Stimulated activated CD4-positive, alpha-beta T cell treated with anti-CD3 and anti-CD28 coated beads, TNF-alpha, amount 100 ng/mL, for 1 hour (primary cell): ENCODE results near the gene DEAF1.
A peak's percentile ranks its signal among the peaks of the same experiment; 100 is the strongest.
"Not testable (repeated sequence)": the region's sequence is repeated elsewhere in the genome, so short reads cannot be mapped to it uniquely, and the experiment has no call there.

Source experiments
- DNase-seq, 3 donors: peaks; one replicate each; pipeline ENCODE4 v3.0.0-alpha.2; 2020; ENCODE audit warnings: low read depth in 3 of 3, low spot score in 1 of 3

DEAF1 gene

DNA sequence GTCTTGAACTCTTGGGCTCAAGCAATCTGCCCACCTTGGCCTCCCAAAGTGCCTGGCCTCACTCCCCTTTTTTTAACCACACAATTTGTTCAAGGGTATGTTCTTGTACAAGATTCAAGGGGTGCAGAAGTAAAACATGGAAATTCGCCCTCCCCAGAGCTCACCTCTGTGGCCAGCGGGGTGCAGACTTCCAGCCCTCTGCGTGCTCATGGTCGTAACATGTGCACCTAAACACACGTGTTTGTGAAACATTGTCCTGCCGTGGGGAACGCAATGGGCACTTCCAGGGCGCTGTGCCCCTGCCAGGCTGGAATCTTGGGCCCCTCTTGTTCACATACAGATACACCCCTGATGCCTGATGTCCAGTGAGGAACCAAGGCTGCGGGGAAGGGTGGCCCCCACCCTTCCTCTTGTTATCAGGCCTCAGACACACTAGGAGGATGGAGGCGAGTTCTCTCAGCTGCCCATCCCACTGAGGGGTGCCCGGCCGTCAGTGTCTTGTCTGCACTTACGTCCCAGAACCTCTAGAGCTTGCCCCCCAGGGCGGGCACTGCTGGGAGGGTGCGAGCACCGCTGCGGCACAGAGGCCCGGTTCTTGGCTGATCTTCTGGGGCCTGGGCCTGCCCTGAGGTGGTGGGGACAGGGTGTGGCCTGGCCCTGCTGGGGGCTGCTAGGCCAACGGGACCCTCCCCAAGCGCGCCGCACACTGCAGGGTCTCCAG lies 6.9 kb upstream of the DEAF1 start:
- no peak for DNase-seq

DNA sequence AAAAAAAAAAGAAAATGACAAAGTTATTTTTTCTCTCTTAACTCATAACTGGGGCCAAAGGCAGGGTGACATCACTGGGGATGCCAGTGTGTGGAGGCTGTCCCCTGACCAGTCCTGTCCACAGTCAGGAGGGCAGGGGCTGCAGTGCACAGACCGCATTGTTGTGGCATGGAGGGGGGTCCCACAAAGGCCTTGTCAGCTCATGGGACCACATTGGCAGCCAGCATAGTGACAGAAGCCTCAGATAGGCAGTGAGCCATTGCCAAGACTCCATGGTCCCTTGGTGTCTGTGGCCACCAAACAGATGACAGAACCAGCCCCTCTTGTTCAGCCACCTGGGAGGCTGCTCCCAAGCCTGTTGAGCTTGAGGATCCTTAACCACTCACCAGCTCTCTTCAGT lies 4.7 kb upstream of the DEAF1 start:
- no peak for DNase-seq

DNA sequence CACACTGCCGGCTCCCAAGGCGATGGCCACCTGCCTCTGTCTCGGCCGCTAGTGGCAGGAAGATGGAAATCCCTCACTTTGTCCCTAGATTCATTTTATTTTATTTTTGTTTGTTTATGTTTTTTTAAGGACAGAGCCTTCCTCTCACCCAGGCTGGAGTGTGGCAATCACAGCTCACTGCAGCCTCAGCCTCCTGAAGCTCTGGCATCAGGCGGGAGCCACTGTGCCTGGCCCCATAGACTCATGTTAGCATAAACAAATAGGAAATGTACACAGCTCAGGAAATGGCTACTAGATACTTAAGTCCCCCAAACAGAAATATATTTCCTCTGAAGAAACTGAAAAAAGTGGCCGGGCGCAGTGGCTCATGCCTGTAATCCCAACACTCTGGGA lies 4.1 kb upstream of the DEAF1 start:
- DNase-seq = no peak

DNA sequence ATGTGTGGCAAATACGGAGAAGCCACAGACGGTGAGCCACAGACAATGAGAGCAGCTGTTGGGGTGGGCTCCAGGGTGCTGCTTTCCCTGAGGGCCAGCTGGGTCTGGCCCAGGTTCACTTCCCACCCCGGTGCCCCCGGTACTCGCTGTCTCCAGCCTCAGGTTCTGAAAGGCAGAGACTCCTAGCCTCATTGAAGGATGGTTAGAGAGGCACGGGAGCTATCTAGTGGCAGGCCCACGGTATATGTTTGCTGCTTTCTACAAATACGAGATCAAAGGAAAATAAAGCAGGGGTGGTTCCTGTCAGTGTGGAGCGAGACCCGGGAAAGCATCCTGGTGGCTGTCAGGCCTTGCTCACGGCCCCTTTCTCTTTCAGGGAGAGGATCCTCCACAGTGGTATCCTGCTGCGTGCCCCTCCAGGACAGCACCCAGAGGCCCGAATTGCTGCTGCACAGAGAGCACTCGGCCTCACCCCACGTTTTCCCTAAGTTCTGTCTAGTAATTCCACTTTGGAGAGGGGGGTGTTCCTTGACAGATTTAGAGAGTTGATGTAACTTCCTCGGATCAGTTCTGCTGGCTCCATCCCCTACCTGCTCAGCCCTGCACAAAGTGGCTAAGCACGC lies 3.6 kb upstream of the DEAF1 start:
- DNase-seq = no peak

DNA sequence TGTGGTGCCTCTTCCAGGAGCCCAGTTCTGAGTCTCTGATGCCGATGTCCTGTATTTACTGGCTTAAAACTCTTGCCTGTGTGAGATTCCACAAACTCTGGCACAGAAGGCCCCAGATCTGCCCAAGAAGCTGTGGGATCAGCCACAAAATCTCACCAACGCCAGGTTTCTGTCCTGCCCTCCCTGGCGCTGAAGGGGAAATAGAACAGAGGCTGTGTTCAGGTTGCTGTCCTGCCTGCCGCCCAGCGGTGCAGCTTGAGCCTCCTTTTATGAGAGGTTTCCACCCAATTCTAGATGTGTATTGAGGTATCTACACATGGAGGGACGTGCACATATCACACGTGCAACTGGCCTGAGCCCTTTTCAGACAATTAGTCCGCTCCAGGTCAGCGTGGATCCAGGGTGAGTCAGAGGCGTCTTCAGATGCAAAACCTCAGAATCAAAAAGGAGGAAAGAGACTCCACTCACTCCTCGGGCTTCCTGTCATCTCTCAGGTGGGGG lies 2.8 kb upstream of the DEAF1 start:
- DNase-seq = no peak

- no peak for DNase-seq
These were observed 2.0 kb upstream of the DEAF1 start for GRCh38 chr11:696955-697491.

GRCh38 chr11:695538-696248 lies 671 bp upstream of the DEAF1 start, which contains the start of gene TMEM80:
Gene TMEM80, plus strand, starts transcription at chr11:695816. Its CDS starts 12 bp downstream, at chr11:695828.
- DNase-seq = peak; percentile 92 to 94 (median 92)

GRCh38 chr11:695288-695537 lies 191 bp upstream of the DEAF1 start:
- no peak for DNase-seq

DNA sequence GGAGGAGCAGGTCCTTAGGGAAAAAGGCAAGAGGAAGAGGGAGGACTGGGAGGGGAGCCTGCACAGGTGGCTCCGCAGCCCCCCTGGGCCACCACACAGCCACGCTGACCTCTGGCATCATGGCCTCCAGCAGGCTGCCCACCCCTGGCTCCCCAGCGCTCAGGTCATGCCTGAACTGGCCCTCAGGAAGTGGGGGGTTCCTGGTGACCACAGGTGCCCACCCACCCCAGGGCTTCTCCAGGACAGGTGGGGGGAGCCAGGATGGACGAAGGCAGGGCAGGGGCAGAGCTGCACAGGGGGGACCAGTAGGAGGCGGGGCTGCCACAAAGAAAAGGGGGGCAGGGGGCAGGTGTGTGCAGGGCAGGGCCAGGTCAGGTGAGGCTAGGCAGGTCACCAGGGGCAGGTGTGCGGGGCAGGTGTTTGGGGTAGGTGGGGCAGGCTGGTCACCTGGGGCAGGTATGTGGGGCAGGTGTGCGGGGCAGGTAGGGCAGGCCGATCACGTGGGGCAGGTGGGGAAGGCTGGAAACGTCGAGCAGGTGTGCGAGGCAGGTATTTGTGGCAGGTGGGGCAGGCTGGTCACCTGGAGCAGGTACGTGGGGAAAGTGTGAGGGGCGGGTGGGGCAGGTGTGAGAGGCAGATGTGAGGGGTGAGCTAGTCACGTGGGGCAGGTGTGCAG lies 997 bp downstream of the DEAF1 start:
- DNase-seq = no peak

DNA sequence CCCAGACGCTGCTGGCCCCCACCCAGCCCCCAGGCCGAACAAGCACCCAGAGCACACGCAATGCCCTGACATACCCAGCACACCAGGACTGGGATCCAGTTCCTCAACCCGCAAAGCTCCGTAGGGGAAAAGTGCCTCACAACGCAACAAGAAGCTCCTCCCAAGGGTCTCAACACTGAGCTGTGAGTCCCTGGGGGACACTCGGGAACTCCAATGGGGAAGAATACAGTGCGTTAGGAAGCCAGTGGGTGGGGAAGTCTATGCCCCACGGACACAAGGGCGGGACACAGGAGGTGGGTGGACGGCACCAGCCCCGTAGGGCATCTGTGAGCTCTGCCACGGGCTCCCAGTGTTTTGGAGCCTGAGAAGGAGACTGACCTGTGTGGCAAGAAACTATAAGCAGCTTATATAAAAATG lies 1.6 kb downstream of the DEAF1 start:
- no peak for DNase-seq

GRCh38 chr11:692824-693414 lies 2.1 kb downstream of the DEAF1 start:
- no peak for DNase-seq

- no peak for DNase-seq
These were observed 3.1 kb downstream of the DEAF1 start for GRCh38 chr11:691710-692590.

- no peak for DNase-seq
These were observed 4.0 kb downstream of the DEAF1 start for GRCh38 chr11:690738-691633.

GRCh38 chr11:690244-690643 lies 4.8 kb downstream of the DEAF1 start:
- not testable (repeated sequence) for DNase-seq

DNA sequence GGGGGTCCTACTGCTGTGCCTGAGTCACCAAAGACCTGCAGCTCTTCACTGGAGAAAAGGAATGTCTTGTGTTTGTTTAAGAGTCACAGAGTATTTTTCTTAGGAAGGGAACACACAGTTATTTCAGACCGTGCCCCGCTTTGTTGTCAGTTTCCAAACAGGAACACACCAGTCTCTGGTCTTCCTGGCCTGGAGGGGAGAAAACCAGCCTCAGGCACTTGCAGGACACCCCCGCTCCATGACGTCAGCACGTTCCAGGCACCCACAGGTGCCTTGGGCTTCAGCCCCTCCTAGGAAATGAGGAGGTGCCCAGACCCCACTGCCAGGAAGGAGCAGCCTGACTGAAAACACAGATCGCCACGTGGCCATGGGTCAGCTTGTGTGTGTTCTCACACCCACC lies 5.4 kb downstream of the DEAF1 start:
- DNase-seq = no peak

- DNase-seq = no peak
These were observed 6.3 kb downstream of the DEAF1 start for GRCh38 chr11:688681-689080.

DNA sequence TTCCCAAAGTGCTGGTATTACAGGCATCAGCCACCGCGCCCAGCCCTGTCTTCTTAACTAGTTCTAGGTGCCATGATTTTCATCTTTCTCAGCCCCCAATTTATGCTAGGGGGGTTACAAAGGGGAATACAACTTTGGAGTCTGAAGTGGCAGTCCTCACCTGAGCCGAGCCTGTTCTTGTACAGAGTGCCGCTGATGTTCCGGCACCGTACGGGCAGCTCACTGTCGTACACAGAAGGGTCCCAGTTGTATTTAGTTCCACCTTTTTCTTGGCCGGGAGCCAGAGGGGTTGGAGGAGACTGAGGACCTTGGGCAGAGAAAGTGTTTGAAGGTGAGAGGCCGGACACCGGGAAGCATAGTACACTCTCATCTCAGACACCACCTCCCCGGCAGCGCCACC lies 7.3 kb downstream of the DEAF1 start:
- no peak for DNase-seq

DNA sequence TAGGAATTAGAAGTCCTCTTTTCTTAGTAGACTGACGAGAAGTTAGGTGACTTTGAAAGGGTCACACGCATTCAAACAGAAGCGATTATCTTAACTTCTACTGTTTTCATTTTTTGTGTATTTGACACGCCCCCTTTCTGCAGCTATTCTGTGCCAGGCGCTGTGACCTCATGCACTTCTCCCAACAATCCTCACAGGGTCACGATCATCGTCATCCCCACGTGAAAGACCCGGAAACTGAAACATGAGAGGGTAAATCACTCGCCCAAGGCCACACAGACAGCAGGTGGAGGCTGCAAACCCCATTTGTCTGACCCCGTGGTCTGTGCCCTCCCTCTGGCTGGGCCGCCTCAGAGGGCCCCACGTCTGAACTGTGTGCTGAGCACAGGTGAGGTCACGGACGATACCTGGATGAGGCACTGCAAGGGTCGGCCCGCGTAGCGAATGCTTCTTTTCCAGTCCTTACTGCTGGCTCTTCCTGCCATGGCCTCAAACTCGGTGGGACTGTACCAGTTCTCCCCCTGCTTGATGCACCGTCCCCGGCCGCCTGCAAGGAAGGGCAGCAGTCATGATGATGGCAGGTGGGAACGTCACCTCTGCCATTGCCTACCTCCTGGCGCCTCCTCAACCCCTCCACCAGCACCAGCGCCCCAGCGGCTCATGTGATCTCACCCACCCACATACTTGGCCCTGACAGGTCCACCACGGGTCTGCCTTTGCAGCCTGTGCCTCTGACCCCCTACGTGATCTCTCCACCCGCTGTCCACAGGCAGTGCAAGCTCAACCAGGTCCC lies 8.4 kb downstream of the DEAF1 start:
- no peak for DNase-seq
